Heart left ventricle (tissue), 16 donors: ENCODE data around the gene INO80. TPM values are rescaled to one million over a fixed set of nuclear protein-coding genes. Genes with fewer than 3 reads are reported as not detected.

ENCODE experiments used
- ATAC-seq, 4 donors: fragments of 200-7000 bp; cut with Tn5 transposase; one replicate each; pipeline ENCODE4 v1.9.1; 2020 to 2022; ENCODE audit warnings: moderate library complexity in 4 of 4, mild to moderate bottlenecking in 3 of 4, moderate number of reproducible peaks in 1 of 4
- DNase-seq, 5 donors: peaks; one replicate each; pipeline ENCODE4 v3.0.0-alpha.2; 2020
- H3K27ac ChIP-seq, 12 donors: fragments of 200-600 bp; sonication (generic) in 4 of 12; one replicate each; pipeline versions ENCODE4 v1.5.0 to v1.8.0; 2016 to 2022; ENCODE audit warnings: mild to moderate bottlenecking in 2 of 12
- H3K27me3 ChIP-seq, 9 donors: fragments of 200-600 bp; sonication (generic) in 2 of 9; one replicate each; pipeline versions ENCODE4 v1.5.1 to v1.8.0; 2016 to 2022; ENCODE audit warnings: mild to moderate bottlenecking in 3 of 9
- H3K36me3 ChIP-seq, 9 donors: fragments of 200-600 bp; sonication (generic) in 2 of 9; one replicate each; pipeline versions ENCODE4 v1.5.0 to v1.8.0; 2018 to 2022; ENCODE audit warnings: mild to moderate bottlenecking in 2 of 9
- H3K4me1 ChIP-seq, 12 donors: fragments of 200-600 bp; sonication (generic) in 4 of 12; one replicate each; pipeline versions ENCODE4 v1.5.0 to v1.8.0; 2016 to 2022; ENCODE audit warnings: mild to moderate bottlenecking in 3 of 12
- H3K4me3 ChIP-seq, 12 donors: fragments of 200-600 bp; sonication (generic) in 4 of 12; one replicate each; pipeline versions ENCODE4 v1.5.0 to v1.8.0; 2017 to 2022; ENCODE audit warnings: mild to moderate bottlenecking in 9 of 12, moderate library complexity in 4 of 12
- H3K9me3 ChIP-seq, 12 donors: fragments of 200-600 bp; sonication (generic) in 4 of 12; one replicate each; pipeline versions ENCODE4 v1.5.0 to v1.8.0; 2016 to 2022; ENCODE audit warnings: mild to moderate bottlenecking in 1 of 12
- CTCF ChIP-seq, 12 donors: fragments of 200-600 bp; sonication (generic) in 4 of 12; IDR thresholded peaks; one replicate each; pipeline versions ENCODE4 v1.5.0 to v1.8.0; 2018 to 2022; ENCODE audit warnings: antibody characterized with exemption in 12 of 12, mild to moderate bottlenecking in 5 of 12
- POLR2A ChIP-seq, 2 donors: fragments of 450-650 bp; IDR thresholded peaks; one replicate each; pipeline ENCODE4 v1.6.1; 2017; ENCODE audit warnings: antibody characterized with exemption in 2 of 2, mild to moderate bottlenecking in 2 of 2, moderate library complexity in 2 of 2
- WGBS, 4 donors: extraction: QIAGEN DNeasy Blood & Tissue Kit in 2 of 4; methylation state at CpG; one replicate each; pipeline versions ENCODE4 v1.1.5 to v1.1.7; 2013 to 2018; 5-methylcytosine and 5-hydroxymethylcytosine counted together
- intact Hi-C, 10 donors: fragments of 100-400 bp; cut with DNase I; formaldehyde crosslinking; loops; one replicate each; pipeline versions ENCODE4 v1.11.1 to v1.14.2; 2022
- polyA plus RNA-seq, 2 donors: library from polyadenylated mRNA; stranded (reverse); fragments of 200-250 nt; gene quantifications; one replicate each; pipeline ENCODE4 v1.2.3, GENCODE V29; 2013
- total RNA-seq, 9 donors: library from RNA; depleted of rRNA in 2 of 9; stranded (reverse); fragments of >200 nt in 2 of 9; fragmentation: NEBNext Ultra II Directional in 3 of 9; extraction: Animal tissue kit (Norgen Biotek cat#: 25700) in 3 of 9; gene quantifications; one replicate each; pipeline versions ENCODE4 v1.1.0 to v1.2.4, GENCODE V29; 2016 to 2023
- donor health status: ischemic (EF 13 %, LVEDD 7.1; RV severe dilation, severe dysfunction).
- donor health status: healthy with polysubstance abuse.
- donor health status: DM: no; HTN: yes; CAD: no.
- donor health status: DM: no; HTN: no; CAD: no.
- donor health status: ischemic (EF 25% LVEDD 6.9; RV normal size, moderate dysfunction).
- donor health status: ischemic (EF 25% LVEDD 5.7; RV mildly dilated, moderate dysfunction).
- donor health status: healthy.
- donor health status: DM: yes; HTN: yes; CAD: no.
- donor health status: ischemic (EF 35%, LVEDD 5.7; RV mildly dilated, moderate dysfunction).
- donor health status: nonischemic (EF 11% LVEDD 7.7; RV severe dilation, severe dysfunction).
- donor health status: DM: yes; HTN: yes; CAD: no.
- donor health status: PGD.
- donor health status: ischemic (EF 29% LVEDD 5.4; RV normal size, mild dysfunction).
- donor health status: nonischemic (EF 23%, LVEDD 6.1; RV moderate dilation, normal function).

The INO80 gene
- total and polyA plus RNA-seq, 11 donors = 4.7 to 20.9 (median 12.6) TPM

DNA sequence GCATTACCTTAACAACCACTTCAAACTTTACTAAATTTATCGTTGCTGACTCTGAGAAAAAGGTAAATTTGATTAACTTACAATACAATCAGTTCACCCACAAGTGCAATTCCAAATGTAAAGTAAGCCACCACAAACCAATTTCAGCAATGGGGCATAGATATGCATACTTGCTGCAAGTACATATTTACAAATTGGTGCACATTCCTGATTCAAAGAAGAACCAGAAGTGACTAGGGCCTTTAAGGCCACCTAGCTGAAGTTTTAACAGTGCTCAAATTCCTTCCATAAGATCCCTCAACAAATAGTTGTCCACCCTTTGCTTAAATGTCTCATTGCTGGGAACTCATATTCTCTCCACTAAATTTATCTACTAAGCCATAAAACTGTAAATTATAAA is 67.2 kb downstream of the INO80 start:
- ATAC-seq (no peak), DNase-seq (no peak)
- peaks cover 4 to 100% (median 100%) of the 10 kb centered on the region in 9 donors for H3K36me3 ChIP-seq
- no peaks in the 10 kb centered on the region for H3K4me1 ChIP-seq
- no peaks in the 10 kb centered on the region for H3K27me3 ChIP-seq
- H3K4me3 ChIP-seq = no peak overlapping the region
- no peak for TF ChIP-seq CTCF (IDR thresholded peaks at IDR 0.05)
- TF ChIP-seq POLR2A (IDR thresholded peaks at IDR 0.05) = no peak
- 93 to 100% (median 95%) methylated on average over 1 of the region's 1 CpG for WGBS, 4 donors
- H3K9me3 ChIP-seq = no peaks in the 10 kb centered on the region
- no peak overlapping the region for H3K27ac ChIP-seq
- intact Hi-C loops = loop anchor here in 1 of 10 donors (5.0 kb wide), 1 partner anchor 33 kb away; no protein-coding TSS in a partner anchor

DNA sequence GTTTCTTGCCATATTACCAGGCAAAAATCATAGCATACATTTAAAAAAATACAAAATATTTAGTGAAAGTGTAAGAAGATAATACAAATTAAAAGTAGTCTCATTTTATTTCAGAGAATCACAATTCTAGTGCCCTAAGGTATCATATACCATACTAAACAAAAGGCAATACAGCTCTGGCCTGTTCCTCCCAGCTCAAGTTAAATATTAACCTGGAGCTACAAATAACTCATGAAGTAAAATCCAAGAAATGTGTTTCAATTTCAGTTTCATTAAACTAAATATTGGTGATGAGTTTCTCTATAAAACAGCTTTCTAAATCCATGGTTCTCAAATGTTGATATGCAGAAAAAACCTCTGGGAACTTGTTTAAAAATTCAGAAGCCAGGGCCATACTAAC is 67.7 kb downstream of the INO80 start:
- Histone ChIP-seq H3K36me3 (peaks cover 4 to 100% (median 100%) of the 10 kb centered on the region in 9 donors), H3K27me3 (no peaks in the 10 kb centered on the region), H3K27ac (no peak overlapping the region), H3K4me1 (no peaks in the 10 kb centered on the region), H3K4me3 (no peak overlapping the region), H3K9me3 (no peaks in the 10 kb centered on the region)
- TF ChIP-seq CTCF (IDR thresholded peaks at IDR 0.05) (no peak), POLR2A (IDR thresholded peaks at IDR 0.05) (no peak)
- DNase-seq = no peak
- no peak for ATAC-seq
- intact Hi-C loops = loop anchor here in 1 of 10 donors (5.0 kb wide), 1 partner anchor 34 kb away; no protein-coding TSS in a partner anchor

DNA sequence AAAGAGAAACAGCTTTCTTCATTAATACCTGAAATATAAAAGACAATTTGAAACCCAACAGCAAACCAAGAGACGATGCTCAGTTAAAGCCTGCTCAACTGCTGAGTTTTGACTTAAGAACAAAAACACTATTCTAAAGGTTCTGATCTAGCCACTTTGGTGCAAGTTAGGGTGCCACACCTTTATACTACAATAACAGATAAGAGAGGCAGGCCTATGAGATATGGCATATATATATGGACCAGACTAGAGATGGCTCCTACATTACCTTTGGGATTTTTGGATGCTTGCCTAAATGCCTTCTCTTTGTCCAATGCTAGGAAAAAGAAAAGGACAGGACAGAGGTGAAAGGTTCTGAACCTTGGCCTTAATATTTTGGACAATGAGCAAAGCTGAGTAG is 68.6 kb downstream of the INO80 start:
- no peak for TF ChIP-seq POLR2A (IDR thresholded peaks at IDR 0.05)
- TF ChIP-seq CTCF (IDR thresholded peaks at IDR 0.05) = no peak
- H3K27ac ChIP-seq = no peak overlapping the region
- H3K36me3 ChIP-seq = peaks cover 4 to 100% (median 100%) of the 10 kb centered on the region in 9 donors
- WGBS, 4 donors = 92 to 100% (median 99%) methylated on average over 1 of the region's 1 CpG
- H3K27me3 ChIP-seq = no peaks in the 10 kb centered on the region
- no peak for ATAC-seq
- H3K4me1 ChIP-seq = peaks cover 0 to 2% (median 0%) of the 10 kb centered on the region in 12 donors
- H3K4me3 ChIP-seq = no peak overlapping the region
- no peaks in the 10 kb centered on the region for H3K9me3 ChIP-seq
- intact Hi-C loops = loop anchor here in 1 of 10 donors (5.0 kb wide), 1 partner anchor 35 kb away; no protein-coding TSS in a partner anchor
- DNase-seq = no peak

DNA sequence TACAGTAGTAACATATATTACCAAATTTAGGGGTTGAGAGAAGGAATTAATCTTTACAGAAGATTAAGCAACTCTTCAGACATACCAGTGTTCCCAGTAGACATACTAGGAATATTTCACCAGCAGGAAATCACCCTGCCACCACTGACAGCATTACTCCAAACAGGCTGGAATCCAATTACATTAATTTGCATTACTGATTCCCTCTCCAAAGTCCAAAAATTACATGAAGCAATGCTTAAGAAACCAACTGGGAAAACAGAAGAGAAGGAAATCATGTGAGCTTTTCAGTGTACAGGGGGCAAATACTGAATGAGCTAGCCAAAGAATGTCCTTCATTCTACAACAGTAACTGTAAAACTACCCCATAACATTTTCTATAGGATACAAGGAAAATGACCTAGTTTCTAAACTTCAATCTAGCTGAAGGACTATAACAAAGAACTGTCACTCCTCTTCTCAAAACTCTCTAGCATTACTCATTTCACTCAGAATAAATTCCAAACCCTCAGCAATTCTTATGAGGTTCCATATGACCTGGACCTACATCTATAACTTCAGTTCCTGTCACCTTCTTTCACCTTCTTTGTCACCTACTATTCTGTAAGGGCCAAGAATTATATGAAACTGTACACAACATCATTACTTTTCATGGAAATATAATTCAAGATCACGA is 72.7 kb downstream of the INO80 start:
- ATAC-seq = no peak
- Histone ChIP-seq H3K36me3 (peaks cover 2 to 98% (median 82%) of the 10 kb centered on the region in 9 donors), H3K4me1 (peaks cover 0 to 2% (median 0%) of the 10 kb centered on the region in 12 donors), H3K9me3 (no peaks in the 10 kb centered on the region), H3K27me3 (no peaks in the 10 kb centered on the region), H3K27ac (no peak overlapping the region), H3K4me3 (no peak overlapping the region)
- DNase-seq = no peak
- no peak for TF ChIP-seq POLR2A (IDR thresholded peaks at IDR 0.05)
- intact Hi-C loops = loop anchor here in 1 of 10 donors (5.0 kb wide), 1 partner anchor 44 kb away; no protein-coding TSS in a partner anchor
- WGBS, 4 donors = 82 to 92% (median 85%) methylated on average over 1 of the region's 1 CpG
